ENCODE results near the gene MEIS2.

MEIS2 gene

DNA sequence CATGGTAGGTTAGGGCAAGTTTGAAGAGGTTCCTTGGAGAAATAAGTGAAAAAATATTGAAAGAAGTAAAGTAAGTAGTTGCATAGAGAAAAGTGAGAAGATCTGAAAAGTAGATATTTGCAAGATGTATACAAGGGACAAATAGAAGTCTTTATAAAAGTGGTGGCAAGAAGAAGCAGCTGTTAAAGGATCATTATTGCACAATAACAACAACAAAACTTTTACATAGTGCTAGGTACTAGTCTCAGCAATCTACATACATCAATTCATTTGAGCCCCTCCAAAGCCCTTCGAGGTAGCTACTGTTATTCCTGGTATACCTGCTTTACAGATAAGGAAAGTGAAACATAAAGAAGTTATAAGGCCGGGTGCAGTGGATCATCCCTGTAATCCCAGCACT is 239.6 kb downstream of the MEIS2 start:
- TF ChIP-seq, protein P1, sequence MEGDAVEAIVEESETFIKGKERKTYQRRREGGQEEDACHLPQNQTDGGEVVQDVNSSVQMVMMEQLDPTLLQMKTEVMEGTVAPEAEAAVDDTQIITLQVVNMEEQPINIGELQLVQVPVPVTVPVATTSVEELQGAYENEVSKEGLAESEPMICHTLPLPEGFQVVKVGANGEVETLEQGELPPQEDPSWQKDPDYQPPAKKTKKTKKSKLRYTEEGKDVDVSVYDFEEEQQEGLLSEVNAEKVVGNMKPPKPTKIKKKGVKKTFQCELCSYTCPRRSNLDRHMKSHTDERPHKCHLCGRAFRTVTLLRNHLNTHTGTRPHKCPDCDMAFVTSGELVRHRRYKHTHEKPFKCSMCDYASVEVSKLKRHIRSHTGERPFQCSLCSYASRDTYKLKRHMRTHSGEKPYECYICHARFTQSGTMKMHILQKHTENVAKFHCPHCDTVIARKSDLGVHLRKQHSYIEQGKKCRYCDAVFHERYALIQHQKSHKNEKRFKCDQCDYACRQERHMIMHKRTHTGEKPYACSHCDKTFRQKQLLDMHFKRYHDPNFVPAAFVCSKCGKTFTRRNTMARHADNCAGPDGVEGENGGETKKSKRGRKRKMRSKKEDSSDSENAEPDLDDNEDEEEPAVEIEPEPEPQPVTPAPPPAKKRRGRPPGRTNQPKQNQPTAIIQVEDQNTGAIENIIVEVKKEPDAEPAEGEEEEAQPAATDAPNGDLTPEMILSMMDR (IDR thresholded peaks at IDR 0.05; ENCODE audit: insufficient read depth, low read length, poor library complexity, severe bottlenecking) = no peak
- Histone ChIP-seq H3K36me3 (ENCODE audit: control insufficient read depth, insufficient read depth, low read length) (no peaks in the 10 kb centered on the region), H3K27me3 (replicated peaks; ENCODE audit: control insufficient read depth, insufficient read depth, low read length) (peaks cover 2% of the 10 kb centered on the region; the same call in 1 of the 2 replicates), H3K4me3 (replicated peaks; ENCODE audit: low read depth, low read length) (no peak overlapping the region)
- no peak for DNase-seq (ENCODE audit: extremely low read depth, insufficient read length)

DNA sequence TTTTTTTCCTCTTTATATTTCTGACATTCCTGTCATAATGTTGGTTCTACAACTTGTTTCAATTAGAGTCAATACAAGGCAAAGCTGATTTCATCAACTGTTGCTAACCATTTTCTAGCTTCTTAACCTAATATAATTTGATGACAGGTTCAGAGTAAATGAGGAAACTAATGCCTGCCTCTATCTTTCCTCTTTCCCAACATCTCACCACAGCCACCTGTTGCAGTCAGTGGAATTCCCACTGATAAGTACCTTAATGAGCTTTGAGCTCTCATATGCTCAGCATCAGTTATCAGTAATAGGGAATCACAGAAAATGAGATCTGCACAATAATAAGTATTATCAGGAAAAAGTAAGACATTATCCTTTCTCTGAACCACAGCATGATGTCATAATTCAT is 241.9 kb downstream of the MEIS2 start:
- Histone ChIP-seq H3K36me3 (ENCODE audit: control insufficient read depth, insufficient read depth, low read length) (no peaks in the 10 kb centered on the region), H3K27me3 (replicated peaks; ENCODE audit: control insufficient read depth, insufficient read depth, low read length) (peaks cover 2% of the 10 kb centered on the region; the same call in 1 of the 2 replicates), H3K4me3 (replicated peaks; ENCODE audit: low read depth, low read length) (no peak overlapping the region)
- no peak for DNase-seq (ENCODE audit: extremely low read depth, insufficient read length)
- TF ChIP-seq, protein P1 (IDR thresholded peaks at IDR 0.05; ENCODE audit: insufficient read depth, low read length, poor library complexity, severe bottlenecking) = no peak

DNA sequence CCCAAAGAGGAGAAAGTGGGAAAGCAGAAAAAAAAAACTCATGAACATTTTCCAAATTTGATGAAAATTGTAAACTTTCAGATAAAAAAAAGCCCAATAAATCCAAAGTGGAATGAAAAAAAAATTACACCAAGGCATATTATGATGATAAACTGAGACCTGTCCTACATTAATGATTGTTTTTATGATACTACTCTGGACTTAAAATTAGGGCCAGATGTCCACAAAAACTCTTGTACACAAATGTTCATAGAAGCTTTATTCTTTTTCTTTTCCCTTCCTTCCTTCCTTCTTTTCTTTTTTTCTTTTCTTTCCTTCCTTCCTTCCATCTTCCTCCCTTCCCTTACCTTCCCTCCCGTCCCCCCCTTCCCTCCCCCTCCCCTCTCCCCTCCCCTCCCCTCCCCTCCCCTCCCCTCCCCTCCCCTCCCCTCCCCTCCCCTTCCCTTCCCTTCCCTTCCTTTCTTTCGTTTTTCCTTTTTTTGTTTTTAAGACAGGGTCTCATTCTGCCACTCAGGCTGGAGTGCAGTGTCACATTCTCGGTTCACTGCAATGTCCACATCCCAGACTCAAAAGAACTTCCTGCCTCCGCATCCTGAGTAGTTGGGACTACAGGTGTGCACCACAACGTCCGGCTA is 243.9 kb downstream of the MEIS2 start:
- TF ChIP-seq, protein P1 (IDR thresholded peaks at IDR 0.05; ENCODE audit: insufficient read depth, low read length, poor library complexity, severe bottlenecking) = no peak
- no peak for DNase-seq (ENCODE audit: extremely low read depth, insufficient read length)
- Histone ChIP-seq H3K4me3 (replicated peaks; ENCODE audit: low read depth, low read length) (no peak overlapping the region), H3K36me3 (ENCODE audit: control insufficient read depth, insufficient read depth, low read length) (no peaks in the 10 kb centered on the region), H3K27me3 (replicated peaks; ENCODE audit: control insufficient read depth, insufficient read depth, low read length) (no peaks in the 10 kb centered on the region)

DNA sequence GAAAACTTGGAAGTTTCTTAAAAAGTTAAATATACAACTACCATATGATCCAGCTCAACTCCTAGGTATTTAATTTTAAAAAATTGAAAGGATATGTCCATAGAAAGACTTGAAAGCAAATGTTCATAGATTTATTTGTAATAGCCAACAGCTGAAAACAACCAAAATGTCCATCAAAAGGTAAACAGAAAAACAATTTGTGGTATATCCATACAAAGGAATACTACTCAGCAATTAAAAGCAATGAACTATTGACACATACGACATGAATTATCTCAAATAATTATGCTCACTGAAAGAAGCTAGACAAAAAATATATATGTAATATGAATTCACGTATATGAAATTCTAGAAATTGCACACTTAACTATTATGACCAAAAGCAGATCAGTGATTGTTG is 249.5 kb downstream of the MEIS2 start:
- no peak overlapping the region for H3K4me3 ChIP-seq (replicated peaks; ENCODE audit: low read depth, low read length)
- TF ChIP-seq, protein P1 (IDR thresholded peaks at IDR 0.05; ENCODE audit: insufficient read depth, low read length, poor library complexity, severe bottlenecking) = no peak
- no peaks in the 10 kb centered on the region for H3K36me3 ChIP-seq (ENCODE audit: control insufficient read depth, insufficient read depth, low read length)
- no peaks in the 10 kb centered on the region for H3K27me3 ChIP-seq (replicated peaks; ENCODE audit: control insufficient read depth, insufficient read depth, low read length)
- DNase-seq (ENCODE audit: extremely low read depth, insufficient read length) = no peak

DNA sequence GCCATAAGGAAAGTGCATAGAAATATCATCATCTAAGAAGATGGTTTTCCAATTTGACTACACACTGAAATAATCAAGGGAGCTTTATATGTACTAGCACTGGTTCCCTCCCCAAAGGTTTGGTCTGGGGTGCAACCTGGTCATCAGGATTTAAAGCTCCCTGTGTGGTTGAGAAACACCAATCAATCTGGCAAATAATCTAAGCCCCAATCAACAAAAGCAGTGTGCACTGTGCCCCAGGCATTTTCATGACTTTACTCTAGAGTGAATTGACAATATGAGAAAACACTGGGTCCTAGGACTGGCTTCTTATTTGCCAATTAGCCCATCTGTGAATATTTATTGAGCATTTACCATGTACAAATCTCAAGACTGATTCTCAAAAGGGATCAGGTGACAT is 255.1 kb downstream of the MEIS2 start:
- H3K27me3 ChIP-seq (replicated peaks; ENCODE audit: control insufficient read depth, insufficient read depth, low read length) = no peaks in the 10 kb centered on the region; the same call in 1 of the 2 replicates
- DNase-seq (ENCODE audit: extremely low read depth, insufficient read length) = no peak
- TF ChIP-seq, protein P1 (IDR thresholded peaks at IDR 0.05; ENCODE audit: insufficient read depth, low read length, poor library complexity, severe bottlenecking) = no peak
- no peak overlapping the region for H3K4me3 ChIP-seq (replicated peaks; ENCODE audit: low read depth, low read length)
- no peaks in the 10 kb centered on the region for H3K36me3 ChIP-seq (ENCODE audit: control insufficient read depth, insufficient read depth, low read length)

Measured in GM06990 (cell line).